HepG2 (cell line): ENCODE results near the gene NPFFR1. TPM values are rescaled to one million over a fixed set of nuclear protein-coding genes. Genes with fewer than 3 reads are reported as not detected.
A peak's percentile ranks its signal among the peaks of the same experiment; 100 is the strongest.

ENCODE experiments used
- ATM ChIP-seq: fragments of 450-650 bp; IDR thresholded peaks from 2 replicates; pipeline ENCODE4 v1.7.1; 2017; ENCODE audit warnings: mild to moderate bottlenecking, borderline replicate concordance
- CBX1 ChIP-seq: IDR thresholded peaks from one replicate; pipeline ENCODE4 v1.6.1; 2016; ENCODE audit warnings: antibody characterized with exemption, low read depth
- CREM ChIP-seq, 2 experiments: sonication (generic) in 1 of 2; formaldehyde crosslinking in 1 of 2; IDR thresholded peaks; 2 replicates each; pipeline versions ENCODE4 v1.4.0 to v1.6.1; 2016 to 2020; ENCODE audit warnings: antibody characterized with exemption in 1 of 2, mild to moderate bottlenecking in 1 of 2, missing genetic modification reagents in 1 of 2
- HMG20A ChIP-seq: IDR thresholded peaks from 2 replicates; pipeline ENCODE4 v1.6.1; 2016; ENCODE audit warnings: borderline replicate concordance
- NCOA1 ChIP-seq: sonication (generic); formaldehyde crosslinking; IDR thresholded peaks from 2 replicates; pipeline ENCODE4 v1.9.0; 2021; ENCODE audit warnings: missing genetic modification reagents
- NONO ChIP-seq, 2 experiments: fragments of 450-650 bp in 1 of 2; sonication (generic) in 1 of 2; formaldehyde crosslinking in 1 of 2; IDR thresholded peaks in 1 of 2; conservative IDR thresholded peaks in 1 of 2; 2 replicates each; pipeline versions ENCODE4 v1.6.1 to v1.8.0; 2017 to 2022; ENCODE audit warnings: mild to moderate bottlenecking in 1 of 2, missing genetic modification reagents in 1 of 2, moderate library complexity in 1 of 2
- ZBTB7B ChIP-seq: sonication (generic); formaldehyde crosslinking; IDR thresholded peaks from 2 replicates; pipeline ENCODE4 v1.4.0; 2020; ENCODE audit warnings: missing genetic modification reagents
- ZNF589 ChIP-seq: sonication (generic); formaldehyde crosslinking; conservative IDR thresholded peaks from 2 replicates; pipeline ENCODE4 v1.8.0; 2022; ENCODE audit warnings: mild to moderate bottlenecking, moderate library complexity, missing genetic modification reagents
- ZNF850 ChIP-seq: sonication (generic); formaldehyde crosslinking; conservative IDR thresholded peaks from 2 replicates; pipeline ENCODE4 v1.9.0; 2021; ENCODE audit warnings: mild to moderate bottlenecking, missing genetic modification reagents
- ZSCAN30 ChIP-seq: sonication (generic); formaldehyde crosslinking; IDR thresholded peaks from 2 replicates; pipeline ENCODE4 v1.5.0; 2020; ENCODE audit warnings: mild to moderate bottlenecking, missing genetic modification reagents
- polyA plus RNA-seq, 8 experiments: library from polyadenylated mRNA; depleted of rRNA in 3 of 8; stranded (reverse) in 7 of 8; unstranded in 1 of 8; fragments of >200 nt; fragmentation: Illumina TruSeq in 4 of 8; extraction: Trizol in 4 of 8; gene quantifications; 2 replicates each; pipeline versions ENCODE4 v1.2.1 to v1.2.3, GENCODE V29; 2011 to 2016; ENCODE audit warnings: low read depth in 4 of 8, missing spikeins in 1 of 8, mixed read lengths in 1 of 8; ENCODE audit not compliant: insufficient read depth in 1 of 8
- total RNA-seq, 5 experiments: library from RNA; depleted of rRNA; stranded (reverse); fragments of >200 nt; fragmentation: Illumina TruSeq; extraction: Trizol; gene quantifications; 2 replicates each; pipeline ENCODE4 v1.2.3, GENCODE V29; 2016; ENCODE audit warnings: low read depth in 1 of 5
- TF ChIP-seq, protein P1 (sequence below): sonication (generic); formaldehyde crosslinking; IDR thresholded peaks from 2 replicates; pipeline ENCODE4 v1.4.0; 2020; ENCODE audit warnings: missing genetic modification reagents, borderline replicate concordance
- TF ChIP-seq, protein P2 (sequence below): sonication (generic); formaldehyde crosslinking; IDR thresholded peaks from 2 replicates; pipeline ENCODE4 v1.5.1; 2020; ENCODE audit warnings: mild to moderate bottlenecking, missing genetic modification reagents, moderate library complexity
- TF ChIP-seq, protein P3 (sequence below): sonication (generic); formaldehyde crosslinking; IDR thresholded peaks from 2 replicates; pipeline ENCODE4 v1.4.0; 2020; ENCODE audit warnings: missing genetic modification reagents, mild to moderate bottlenecking, borderline replicate concordance
- TF ChIP-seq, protein P4 (sequence below): IDR thresholded peaks from 2 replicates; pipeline ENCODE4 v1.6.1; 2016; ENCODE audit warnings: low read depth, missing genetic modification reagents, missing compliant biosample characterization

NPFFR1 gene
- total and polyA plus RNA-seq, 2 of the 13 experiments (the other 11 are each of a cell fraction or from before 2014, with no cell fraction given): under 0.01 TPM; not detected in 1

DNA sequence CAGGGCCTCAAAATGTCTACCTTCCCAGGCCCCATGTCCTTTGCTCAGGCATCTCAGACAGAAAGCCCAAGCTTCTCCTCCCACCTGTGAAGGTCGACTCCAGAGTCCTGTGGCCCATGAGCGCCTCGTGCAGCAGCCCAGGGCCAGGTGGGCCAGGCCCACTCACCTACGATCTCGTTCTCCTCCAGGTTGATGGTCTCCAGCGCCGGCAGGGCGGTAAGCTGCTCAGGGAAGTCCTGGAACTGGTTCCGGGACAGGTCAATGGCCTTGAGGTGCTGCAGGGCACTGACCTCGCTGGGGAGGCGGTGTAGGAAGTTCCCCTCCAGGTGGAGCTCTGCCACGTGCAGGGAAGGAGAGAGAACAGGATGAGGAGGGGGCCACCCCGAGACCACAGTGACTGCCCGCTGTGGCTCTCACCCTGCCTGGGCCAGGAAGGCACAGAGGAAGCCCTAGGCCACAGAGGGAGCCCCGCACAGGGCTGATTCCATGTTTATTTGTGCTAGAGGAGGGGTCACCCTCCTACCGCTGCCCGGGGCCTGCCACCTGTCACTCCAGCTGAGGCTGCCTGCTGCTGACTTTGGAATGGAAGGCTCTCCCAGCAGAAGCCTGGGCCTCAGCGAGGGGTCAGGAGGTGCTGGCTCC is 40.0 kb upstream of the NPFFR1 start (continued):
- TF ChIP-seq, protein P1, sequence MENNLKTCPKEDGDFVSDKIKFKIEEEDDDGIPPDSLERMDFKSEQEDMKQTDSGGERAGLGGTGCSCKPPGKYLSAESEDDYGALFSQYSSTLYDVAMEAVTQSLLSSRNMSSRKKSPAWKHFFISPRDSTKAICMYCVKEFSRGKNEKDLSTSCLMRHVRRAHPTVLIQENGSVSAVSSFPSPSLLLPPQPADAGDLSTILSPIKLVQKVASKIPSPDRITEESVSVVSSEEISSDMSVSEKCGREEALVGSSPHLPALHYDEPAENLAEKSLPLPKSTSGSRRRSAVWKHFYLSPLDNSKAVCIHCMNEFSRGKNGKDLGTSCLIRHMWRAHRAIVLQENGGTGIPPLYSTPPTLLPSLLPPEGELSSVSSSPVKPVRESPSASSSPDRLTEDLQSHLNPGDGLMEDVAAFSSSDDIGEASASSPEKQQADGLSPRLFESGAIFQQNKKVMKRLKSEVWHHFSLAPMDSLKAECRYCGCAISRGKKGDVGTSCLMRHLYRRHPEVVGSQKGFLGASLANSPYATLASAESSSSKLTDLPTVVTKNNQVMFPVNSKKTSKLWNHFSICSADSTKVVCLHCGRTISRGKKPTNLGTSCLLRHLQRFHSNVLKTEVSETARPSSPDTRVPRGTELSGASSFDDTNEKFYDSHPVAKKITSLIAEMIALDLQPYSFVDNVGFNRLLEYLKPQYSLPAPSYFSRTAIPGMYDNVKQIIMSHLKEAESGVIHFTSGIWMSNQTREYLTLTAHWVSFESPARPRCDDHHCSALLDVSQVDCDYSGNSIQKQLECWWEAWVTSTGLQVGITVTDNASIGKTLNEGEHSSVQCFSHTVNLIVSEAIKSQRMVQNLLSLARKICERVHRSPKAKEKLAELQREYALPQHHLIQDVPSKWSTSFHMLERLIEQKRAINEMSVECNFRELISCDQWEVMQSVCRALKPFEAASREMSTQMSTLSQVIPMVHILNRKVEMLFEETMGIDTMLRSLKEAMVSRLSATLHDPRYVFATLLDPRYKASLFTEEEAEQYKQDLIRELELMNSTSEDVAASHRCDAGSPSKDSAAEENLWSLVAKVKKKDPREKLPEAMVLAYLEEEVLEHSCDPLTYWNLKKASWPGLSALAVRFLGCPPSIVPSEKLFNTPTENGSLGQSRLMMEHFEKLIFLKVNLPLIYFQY (CRISPR knock-in tag): peak; percentile 69; the same call in 1 of the 2 replicates
- TF ChIP-seq, protein P2, sequence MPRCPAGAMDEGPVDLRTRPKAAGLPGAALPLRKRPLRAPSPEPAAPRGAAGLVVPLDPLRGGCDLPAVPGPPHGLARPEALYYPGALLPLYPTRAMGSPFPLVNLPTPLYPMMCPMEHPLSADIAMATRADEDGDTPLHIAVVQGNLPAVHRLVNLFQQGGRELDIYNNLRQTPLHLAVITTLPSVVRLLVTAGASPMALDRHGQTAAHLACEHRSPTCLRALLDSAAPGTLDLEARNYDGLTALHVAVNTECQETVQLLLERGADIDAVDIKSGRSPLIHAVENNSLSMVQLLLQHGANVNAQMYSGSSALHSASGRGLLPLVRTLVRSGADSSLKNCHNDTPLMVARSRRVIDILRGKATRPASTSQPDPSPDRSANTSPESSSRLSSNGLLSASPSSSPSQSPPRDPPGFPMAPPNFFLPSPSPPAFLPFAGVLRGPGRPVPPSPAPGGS (CRISPR knock-in tag): peak; percentile 92
- no peak; the same call in 1 of the 2 replicates for TF ChIP-seq HMG20A
- TF ChIP-seq CREM (IDR thresholded peaks at IDR 0.05): peak; percentile 44; the same call in 1 of the 2 replicates
- no peak for TF ChIP-seq CREM (CRISPR knock-in tag; IDR thresholded peaks at IDR 0.05)
- TF ChIP-seq CBX1: peak; percentile 54
- no peak for TF ChIP-seq NONO (IDR thresholded peaks at IDR 0.05)
- TF ChIP-seq NONO (CRISPR knock-in tag; conservative IDR thresholded peaks at IDR 0.05): peak; percentile 65
- TF ChIP-seq ZSCAN30 (CRISPR knock-in tag): 0 out of 2 replicates have a peak, but pooled peaks have one; percentile 42
- TF ChIP-seq ZNF850 (CRISPR knock-in tag): no peak
- no peak for TF ChIP-seq ZBTB7B (CRISPR knock-in tag)
- peak; percentile 70; the same call in 1 of the 2 replicates for TF ChIP-seq ZNF589 (CRISPR knock-in tag)
- peak; percentile 57; the same call in 1 of the 2 replicates for TF ChIP-seq NCOA1 (CRISPR knock-in tag)
- no peak for TF ChIP-seq ATM
- TF ChIP-seq, protein P3, sequence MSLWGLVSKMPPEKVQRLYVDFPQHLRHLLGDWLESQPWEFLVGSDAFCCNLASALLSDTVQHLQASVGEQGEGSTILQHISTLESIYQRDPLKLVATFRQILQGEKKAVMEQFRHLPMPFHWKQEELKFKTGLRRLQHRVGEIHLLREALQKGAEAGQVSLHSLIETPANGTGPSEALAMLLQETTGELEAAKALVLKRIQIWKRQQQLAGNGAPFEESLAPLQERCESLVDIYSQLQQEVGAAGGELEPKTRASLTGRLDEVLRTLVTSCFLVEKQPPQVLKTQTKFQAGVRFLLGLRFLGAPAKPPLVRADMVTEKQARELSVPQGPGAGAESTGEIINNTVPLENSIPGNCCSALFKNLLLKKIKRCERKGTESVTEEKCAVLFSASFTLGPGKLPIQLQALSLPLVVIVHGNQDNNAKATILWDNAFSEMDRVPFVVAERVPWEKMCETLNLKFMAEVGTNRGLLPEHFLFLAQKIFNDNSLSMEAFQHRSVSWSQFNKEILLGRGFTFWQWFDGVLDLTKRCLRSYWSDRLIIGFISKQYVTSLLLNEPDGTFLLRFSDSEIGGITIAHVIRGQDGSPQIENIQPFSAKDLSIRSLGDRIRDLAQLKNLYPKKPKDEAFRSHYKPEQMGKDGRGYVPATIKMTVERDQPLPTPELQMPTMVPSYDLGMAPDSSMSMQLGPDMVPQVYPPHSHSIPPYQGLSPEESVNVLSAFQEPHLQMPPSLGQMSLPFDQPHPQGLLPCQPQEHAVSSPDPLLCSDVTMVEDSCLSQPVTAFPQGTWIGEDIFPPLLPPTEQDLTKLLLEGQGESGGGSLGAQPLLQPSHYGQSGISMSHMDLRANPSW (CRISPR knock-in tag): 0 out of 2 replicates have a peak, but pooled peaks have one; percentile 70
- TF ChIP-seq, protein P4, sequence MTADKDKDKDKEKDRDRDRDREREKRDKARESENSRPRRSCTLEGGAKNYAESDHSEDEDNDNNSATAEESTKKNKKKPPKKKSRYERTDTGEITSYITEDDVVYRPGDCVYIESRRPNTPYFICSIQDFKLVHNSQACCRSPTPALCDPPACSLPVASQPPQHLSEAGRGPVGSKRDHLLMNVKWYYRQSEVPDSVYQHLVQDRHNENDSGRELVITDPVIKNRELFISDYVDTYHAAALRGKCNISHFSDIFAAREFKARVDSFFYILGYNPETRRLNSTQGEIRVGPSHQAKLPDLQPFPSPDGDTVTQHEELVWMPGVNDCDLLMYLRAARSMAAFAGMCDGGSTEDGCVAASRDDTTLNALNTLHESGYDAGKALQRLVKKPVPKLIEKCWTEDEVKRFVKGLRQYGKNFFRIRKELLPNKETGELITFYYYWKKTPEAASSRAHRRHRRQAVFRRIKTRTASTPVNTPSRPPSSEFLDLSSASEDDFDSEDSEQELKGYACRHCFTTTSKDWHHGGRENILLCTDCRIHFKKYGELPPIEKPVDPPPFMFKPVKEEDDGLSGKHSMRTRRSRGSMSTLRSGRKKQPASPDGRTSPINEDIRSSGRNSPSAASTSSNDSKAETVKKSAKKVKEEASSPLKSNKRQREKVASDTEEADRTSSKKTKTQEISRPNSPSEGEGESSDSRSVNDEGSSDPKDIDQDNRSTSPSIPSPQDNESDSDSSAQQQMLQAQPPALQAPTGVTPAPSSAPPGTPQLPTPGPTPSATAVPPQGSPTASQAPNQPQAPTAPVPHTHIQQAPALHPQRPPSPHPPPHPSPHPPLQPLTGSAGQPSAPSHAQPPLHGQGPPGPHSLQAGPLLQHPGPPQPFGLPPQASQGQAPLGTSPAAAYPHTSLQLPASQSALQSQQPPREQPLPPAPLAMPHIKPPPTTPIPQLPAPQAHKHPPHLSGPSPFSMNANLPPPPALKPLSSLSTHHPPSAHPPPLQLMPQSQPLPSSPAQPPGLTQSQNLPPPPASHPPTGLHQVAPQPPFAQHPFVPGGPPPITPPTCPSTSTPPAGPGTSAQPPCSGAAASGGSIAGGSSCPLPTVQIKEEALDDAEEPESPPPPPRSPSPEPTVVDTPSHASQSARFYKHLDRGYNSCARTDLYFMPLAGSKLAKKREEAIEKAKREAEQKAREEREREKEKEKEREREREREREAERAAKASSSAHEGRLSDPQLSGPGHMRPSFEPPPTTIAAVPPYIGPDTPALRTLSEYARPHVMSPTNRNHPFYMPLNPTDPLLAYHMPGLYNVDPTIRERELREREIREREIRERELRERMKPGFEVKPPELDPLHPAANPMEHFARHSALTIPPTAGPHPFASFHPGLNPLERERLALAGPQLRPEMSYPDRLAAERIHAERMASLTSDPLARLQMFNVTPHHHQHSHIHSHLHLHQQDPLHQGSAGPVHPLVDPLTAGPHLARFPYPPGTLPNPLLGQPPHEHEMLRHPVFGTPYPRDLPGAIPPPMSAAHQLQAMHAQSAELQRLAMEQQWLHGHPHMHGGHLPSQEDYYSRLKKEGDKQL (CRISPR knock-in tag): 0 out of 2 replicates have a peak, but pooled peaks have one; percentile 60
